GM12891 (cell line): Measurements from ENCODE around the gene CDC42BPG.
A peak's percentile ranks its signal among the peaks of the same experiment; 100 is the strongest.
"Not testable (repeated sequence)": the region's sequence is repeated elsewhere in the genome, so short reads cannot be mapped to it uniquely, and the experiment has no call there.

Experiments used
- DNase-seq: peaks from one replicate; pipeline ENCODE4 v3.0.0; 2011; ENCODE audit warnings: low spot score; ENCODE audit not compliant: insufficient read length
- FAIRE-seq: peaks from 2 replicates; lab custom pipeline; 2011; peaks lifted over from hg19 to GRCh38; lab: Jason Lieb, UNC
- PAX5 ChIP-seq: IDR thresholded peaks from 2 replicates; pipeline ENCODE4 v1.6.1; 2011; ENCODE audit warnings: low read length, moderate library complexity, mild to moderate bottlenecking; ENCODE audit not compliant: insufficient read depth, severe bottlenecking
- POLR2A ChIP-seq: IDR thresholded peaks from 2 replicates; pipeline ENCODE4 v1.6.1; 2011; ENCODE audit warnings: low read depth, low read length, control low read depth
- POLR2AphosphoS5 ChIP-seq: IDR thresholded peaks from 2 replicates; pipeline ENCODE4 v1.6.1; 2011; ENCODE audit warnings: low read depth, low read length, control low read depth
- POU2F2 ChIP-seq: IDR thresholded peaks from 2 replicates; pipeline ENCODE4 v1.6.1; 2011; ENCODE audit warnings: low read depth, mild to moderate bottlenecking, control low read depth, low read length, moderate library complexity
- SPI1 ChIP-seq: IDR thresholded peaks from 2 replicates; pipeline ENCODE4 v1.6.1; 2011; ENCODE audit warnings: low read depth, low read length, control low read depth
- TAF1 ChIP-seq: IDR thresholded peaks from 2 replicates; pipeline ENCODE4 v1.6.1; 2011; ENCODE audit warnings: low read depth, low read length, control low read depth

CDC42BPG gene

GRCh38 chr11:64849598-64850356 is 5.3 kb upstream of the CDC42BPG start:
- FAIRE-seq, result no peak
- TF ChIP-seq POLR2A (peak; percentile 32; the same call in 1 of the 2 replicates), SPI1 (no peak), PAX5 (no peak), POU2F2 (no peak), TAF1 (no peak), POLR2AphosphoS5 (peak; percentile 55; the same call in 1 of the 2 replicates)
- DNase-seq, result no peak

GRCh38 chr11:64848826-64849597 is 4.6 kb upstream of the CDC42BPG start:
- TF ChIP-seq SPI1 (peak; percentile 73), POLR2A (no peak; the same call in 1 of the 2 replicates)
- FAIRE-seq (peak; percentile 67), DNase-seq (no peak)

GRCh38 chr11:64848214-64848825 is 3.9 kb upstream of the CDC42BPG start:
- no peak for DNase-seq
- TF ChIP-seq POLR2A (no peak), TAF1 (no peak), PAX5 (no peak), SPI1 (no peak), POLR2AphosphoS5 (no peak), POU2F2 (no peak)
- peak; percentile 35 for FAIRE-seq

- no peak for TF ChIP-seq PAX5
- TF ChIP-seq TAF1, result no peak
- no peak for TF ChIP-seq POU2F2
- TF ChIP-seq POLR2AphosphoS5, result no peak
- TF ChIP-seq POLR2A, result peak; percentile 24; the same call in 1 of the 2 replicates
- 0 out of 2 replicates have a peak, but pooled peaks have one; percentile 38 for TF ChIP-seq SPI1
- peak; percentile 76 for DNase-seq
- peak; percentile 74 for FAIRE-seq
Observed at GRCh38 chr11:64846998-64847666, 2.7 kb upstream of the CDC42BPG start.

GRCh38 chr11:64845776-64846129 is 1.3 kb upstream of the CDC42BPG start:
- not testable (repeated sequence) for FAIRE-seq, DNase-seq

- no peak for DNase-seq
- FAIRE-seq, result no peak
- TF ChIP-seq SPI1 (no peak), POLR2AphosphoS5 (no peak), POU2F2 (no peak), PAX5 (no peak)
Observed at GRCh38 chr11:64845129-64845775, 799 bp upstream of the CDC42BPG start.

GRCh38 chr11:64843686-64844329 is 645 bp downstream of the CDC42BPG start:
- DNase-seq (no peak), FAIRE-seq (peak; percentile 56)
- TF ChIP-seq TAF1, result no peak
- TF ChIP-seq POLR2AphosphoS5, result no peak
- TF ChIP-seq POLR2A, result no peak
- TF ChIP-seq SPI1, result no peak
- no peak for TF ChIP-seq POU2F2
- TF ChIP-seq PAX5, result no peak

GRCh38 chr11:64842851-64843685 is 1.4 kb downstream of the CDC42BPG start:
- no peak for TF ChIP-seq SPI1
- no peak for TF ChIP-seq POU2F2
- no peak for TF ChIP-seq PAX5
- DNase-seq, result no peak
- FAIRE-seq, result no peak
